Mesenchymal stem cell (in vitro differentiated cells and primary cell): ENCODE data around the gene FRMPD4.

ENCODE experiments used
- DNase-seq: peaks from one replicate; pipeline ENCODE4 v3.0.0-alpha.2; 2013
- H2AFZ ChIP-seq: one replicate; pipeline ENCODE4 v1.6.1; 2013; ENCODE audit warnings: low read depth, mild to moderate bottlenecking, control low read depth, inconsistent platforms, low read length, moderate library complexity
- H2AK5ac ChIP-seq: 2 replicates; pipeline ENCODE4 v1.6.1; 2013; ENCODE audit warnings: low read length, moderate library complexity, mild to moderate bottlenecking, inconsistent platforms; ENCODE audit not compliant: severe bottlenecking
- H2BK120ac ChIP-seq: one replicate; pipeline ENCODE4 v1.6.1; 2013; ENCODE audit warnings: low read depth, mild to moderate bottlenecking, inconsistent platforms, low read length, moderate library complexity
- H2BK12ac ChIP-seq, 2 experiments: one replicate each; pipeline ENCODE4 v1.6.1; 2013; ENCODE audit warnings: inconsistent platforms in 2 of 2, low read length in 2 of 2, mild to moderate bottlenecking in 2 of 2, moderate library complexity in 2 of 2, control low read depth in 1 of 2
- H2BK15ac ChIP-seq: one replicate; pipeline ENCODE4 v1.6.1; 2013; ENCODE audit warnings: mild to moderate bottlenecking, low read depth, inconsistent platforms; ENCODE audit not compliant: poor library complexity, severe bottlenecking
- H2BK5ac ChIP-seq: 2 replicates; pipeline ENCODE4 v1.6.1; 2013; ENCODE audit warnings: low read depth, mild to moderate bottlenecking, low read length, control low read depth, inconsistent platforms; ENCODE audit not compliant: poor library complexity, severe bottlenecking
- H3K14ac ChIP-seq, 2 experiments: one replicate each; pipeline ENCODE4 v1.6.1; 2013; ENCODE audit warnings: inconsistent platforms in 2 of 2, low read length in 2 of 2, control low read depth in 1 of 2, mild to moderate bottlenecking in 1 of 2, moderate library complexity in 1 of 2
- H3K18ac ChIP-seq, 2 experiments: one replicate each; pipeline ENCODE4 v1.6.1; 2013; ENCODE audit warnings: inconsistent platforms in 2 of 2, low read length in 2 of 2, control low read depth in 1 of 2, low read depth in 1 of 2, mild to moderate bottlenecking in 1 of 2
- H3K23ac ChIP-seq, 2 experiments: one replicate each; pipeline ENCODE4 v1.6.1; 2013; ENCODE audit warnings: inconsistent platforms in 2 of 2, low read length in 2 of 2, mild to moderate bottlenecking in 2 of 2, moderate library complexity in 2 of 2, control low read depth in 1 of 2
- H3K27ac ChIP-seq: 2 replicates; pipeline ENCODE4 v1.5.1; 2013; ENCODE audit warnings: mild to moderate bottlenecking, moderate library complexity, low read length, control low read depth, inconsistent platforms; ENCODE audit not compliant: poor library complexity, severe bottlenecking
- H3K27me3 ChIP-seq, 2 experiments: 2 replicates each; pipeline versions ENCODE4 v1.6.1 to v1.7.0; 2013; ENCODE audit warnings: low read length in 2 of 2, mild to moderate bottlenecking in 2 of 2, moderate library complexity in 2 of 2, control low read depth in 1 of 2, inconsistent platforms in 1 of 2; ENCODE audit not compliant: control insufficient read depth in 1 of 2, insufficient read depth in 1 of 2
- H3K36me3 ChIP-seq, 2 experiments: 2 replicates each; pipeline versions ENCODE4 v1.6.1 to v1.7.0; 2013; ENCODE audit warnings: low read length in 2 of 2, control low read depth in 1 of 2, inconsistent platforms in 1 of 2, low read depth in 1 of 2, mild to moderate bottlenecking in 1 of 2; ENCODE audit not compliant: insufficient read depth in 2 of 2, control insufficient read depth in 1 of 2
- H3K4ac ChIP-seq, 2 experiments: one replicate each; pipeline ENCODE4 v1.6.1; 2013; ENCODE audit warnings: inconsistent platforms in 2 of 2, low read length in 2 of 2, mild to moderate bottlenecking in 2 of 2, moderate library complexity in 2 of 2, control low read depth in 1 of 2, low read depth in 1 of 2
- H3K4me1 ChIP-seq: 2 replicates; pipeline ENCODE4 v1.6.1; 2013; ENCODE audit warnings: low read depth, low read length, control low read depth; ENCODE audit not compliant: control insufficient read depth, insufficient read depth
- H3K4me2 ChIP-seq: 2 replicates; pipeline ENCODE4 v1.6.1; 2013; ENCODE audit warnings: low read length, mild to moderate bottlenecking, inconsistent platforms; ENCODE audit not compliant: poor library complexity, severe bottlenecking
- H3K4me3 ChIP-seq, 2 experiments: 2 replicates each; pipeline versions ENCODE4 v1.5.1 to v1.7.0; 2013; ENCODE audit warnings: low read length in 2 of 2, mild to moderate bottlenecking in 2 of 2, control low read depth in 1 of 2, low read depth in 1 of 2; ENCODE audit not compliant: insufficient read depth in 1 of 2
- H3K79me1 ChIP-seq: replicated peaks from 2 replicates; pipeline ENCODE4 v1.6.1; 2013; ENCODE audit warnings: mild to moderate bottlenecking, control low read depth, low read length, inconsistent platforms; ENCODE audit not compliant: poor library complexity, severe bottlenecking
- H3K9ac ChIP-seq: 2 replicates; pipeline ENCODE4 v1.7.0; 2013; ENCODE audit warnings: mild to moderate bottlenecking, low read length, moderate library complexity
- H3K9me3 ChIP-seq: 2 replicates; pipeline ENCODE4 v1.7.0; 2013; ENCODE audit warnings: mild to moderate bottlenecking, low read length; ENCODE audit not compliant: control insufficient read depth
- H4K8ac ChIP-seq: one replicate; pipeline ENCODE4 v1.6.1; 2013; ENCODE audit warnings: inconsistent platforms, mild to moderate bottlenecking, low read length, moderate library complexity
- H4K91ac ChIP-seq: one replicate; pipeline ENCODE4 v1.6.1; 2013; ENCODE audit warnings: mild to moderate bottlenecking, low read length, inconsistent platforms
- WGBS: methylation state at CpG from one replicate; pipeline ENCODE4 v1.1.7; 2013; ENCODE audit warnings: mixed read lengths; 5-methylcytosine and 5-hydroxymethylcytosine counted together

Gene FRMPD4

DNA sequence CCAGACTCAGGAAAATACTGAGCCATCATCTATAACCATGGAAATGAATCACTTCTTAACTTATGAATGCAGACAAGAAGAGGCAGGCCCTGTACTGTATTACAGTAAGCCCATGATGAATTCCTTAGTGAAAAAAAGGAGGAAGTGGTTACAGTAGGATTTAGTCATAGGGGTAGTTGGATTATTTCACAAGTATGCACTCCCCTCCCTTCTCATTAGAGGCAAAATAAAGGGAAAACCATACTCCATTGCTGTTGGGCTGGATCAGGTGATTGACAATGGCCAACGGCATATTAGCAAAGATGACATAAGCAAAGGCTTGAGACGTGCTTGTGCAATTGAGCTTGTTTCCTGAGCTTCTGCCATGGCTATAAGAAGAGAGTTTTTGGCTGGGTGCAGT lies 471.8 kb downstream of the FRMPD4 start:
- Histone ChIP-seq H3K23ac (no peak overlapping the region), H3K4me3 (no peak overlapping the region), H4K91ac (no peak overlapping the region), H3K14ac (no peak overlapping the region), H2BK12ac (no peak overlapping the region), H3K4ac (no peak overlapping the region), H2AK5ac (no peak overlapping the region), H2BK15ac (no peak overlapping the region), H3K18ac (no peak overlapping the region), H3K36me3 (no peaks in the 10 kb centered on the region), H3K79me1 (no peaks in the 10 kb centered on the region), H3K4me2 (no peak overlapping the region), H2BK5ac (no peak overlapping the region), H2BK120ac (no peak overlapping the region), H3K27ac (no peak overlapping the region), H3K9ac (no peak overlapping the region), H3K27me3 (no peaks in the 10 kb centered on the region), H3K4me1 (no peaks in the 10 kb centered on the region), H4K8ac (no peak overlapping the region), H3K9me3 (no peaks in the 10 kb centered on the region), H2AFZ (no peak overlapping the region)
- WGBS: 78% methylated on average over 2 of the region's 2 CpGs
- no peak for DNase-seq

DNA sequence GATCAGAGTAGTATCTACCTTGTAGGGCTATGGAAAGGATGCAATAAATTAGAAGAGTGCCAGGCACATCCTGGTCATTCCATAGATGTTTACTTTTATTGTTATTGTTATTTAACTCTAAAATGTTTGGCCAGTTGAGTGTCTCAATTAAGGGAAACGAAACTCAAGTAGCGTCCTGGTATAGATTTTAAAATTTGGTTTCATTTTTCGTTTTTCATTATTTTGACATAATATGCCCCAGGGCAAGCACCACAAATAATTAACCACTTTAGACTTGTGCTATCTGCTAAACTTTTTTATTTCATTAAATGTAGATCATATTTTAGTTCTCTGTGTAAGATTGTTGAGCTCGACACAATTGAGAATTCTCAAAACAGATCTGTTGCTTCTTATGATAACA lies 473.2 kb downstream of the FRMPD4 start:
- Histone ChIP-seq H2AFZ (no peak overlapping the region), H3K18ac (no peak overlapping the region), H3K27me3 (no peaks in the 10 kb centered on the region), H4K8ac (no peak overlapping the region), H3K36me3 (no peaks in the 10 kb centered on the region), H2BK120ac (no peak overlapping the region), H2BK15ac (no peak overlapping the region), H4K91ac (no peak overlapping the region), H3K9me3 (no peaks in the 10 kb centered on the region), H3K79me1 (no peaks in the 10 kb centered on the region), H2BK5ac (no peak overlapping the region), H2AK5ac (no peak overlapping the region), H3K23ac (no peak overlapping the region), H3K4ac (no peak overlapping the region), H3K4me1 (no peaks in the 10 kb centered on the region), H3K14ac (no peak overlapping the region), H2BK12ac (no peak overlapping the region), H3K9ac (no peak overlapping the region), H3K4me3 (no peak overlapping the region), H3K27ac (no peak overlapping the region), H3K4me2 (no peak overlapping the region)
- no peak for DNase-seq
- no CpG with 5 or more reads among the region's 4 CpGs for WGBS

DNA sequence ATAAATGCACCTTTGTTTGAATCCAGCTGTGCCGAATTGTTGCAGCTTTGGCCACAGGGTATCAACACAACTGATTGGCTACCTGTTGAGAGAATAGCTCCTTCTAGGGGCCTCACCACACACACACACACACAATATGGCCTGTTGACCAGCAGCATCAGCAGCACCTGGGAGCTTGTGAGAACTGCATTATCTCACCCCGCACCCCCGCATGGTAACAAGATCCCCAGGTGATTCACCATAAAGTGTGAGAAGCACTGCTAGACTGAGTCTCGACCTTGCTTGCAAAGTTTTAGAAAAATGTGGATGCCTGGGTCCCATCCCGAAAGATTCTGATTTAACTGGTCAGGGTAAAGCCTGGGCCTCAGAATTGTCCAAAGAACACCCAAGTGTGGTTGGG lies 476.0 kb downstream of the FRMPD4 start:
- no peak overlapping the region for H2BK120ac ChIP-seq
- H3K4me2 ChIP-seq: no peak overlapping the region
- no peak overlapping the region for H3K4ac ChIP-seq
- no peak overlapping the region for H2BK12ac ChIP-seq
- H3K4me1 ChIP-seq: no peaks in the 10 kb centered on the region
- no peaks in the 10 kb centered on the region for H3K36me3 ChIP-seq
- no peak overlapping the region for H3K14ac ChIP-seq
- H3K27ac ChIP-seq: no peak overlapping the region
- no peak overlapping the region for H2AK5ac ChIP-seq
- no peak overlapping the region for H3K18ac ChIP-seq
- no peak overlapping the region for H3K23ac ChIP-seq
- no peaks in the 10 kb centered on the region for H3K27me3 ChIP-seq
- H3K9ac ChIP-seq: no peak overlapping the region
- 80% methylated on average over 5 of the region's 5 CpGs for WGBS
- H2BK5ac ChIP-seq: no peak overlapping the region
- no peak overlapping the region for H2AFZ ChIP-seq
- H4K8ac ChIP-seq: no peak overlapping the region
- H2BK15ac ChIP-seq: no peak overlapping the region
- DNase-seq: no peak
- no peaks in the 10 kb centered on the region for H3K79me1 ChIP-seq
- no peaks in the 10 kb centered on the region for H3K9me3 ChIP-seq
- H3K4me3 ChIP-seq: no peak overlapping the region
- no peak overlapping the region for H4K91ac ChIP-seq

DNA sequence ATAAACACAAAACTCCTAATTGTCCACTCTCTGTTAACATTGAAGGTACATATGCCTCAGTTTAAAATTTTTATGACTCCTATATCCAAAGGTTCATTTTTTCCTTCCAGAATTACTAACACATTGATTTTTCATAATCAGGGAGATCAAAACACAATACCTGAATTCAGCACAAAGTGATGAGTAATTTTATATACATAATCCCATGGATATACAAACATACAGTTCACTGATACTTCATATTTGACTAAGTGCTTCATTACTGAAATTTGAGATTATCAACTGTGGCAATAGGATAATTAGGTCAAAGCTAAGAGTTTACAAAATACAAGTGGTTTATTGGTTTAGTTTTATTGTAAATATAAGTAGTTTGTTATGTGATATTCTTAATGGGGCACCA lies 476.8 kb downstream of the FRMPD4 start:
- Histone ChIP-seq H2AK5ac (no peak overlapping the region), H3K79me1 (no peaks in the 10 kb centered on the region), H3K36me3 (no peaks in the 10 kb centered on the region), H3K14ac (no peak overlapping the region), H3K4ac (no peak overlapping the region), H3K4me2 (no peak overlapping the region), H4K8ac (no peak overlapping the region), H3K4me3 (no peak overlapping the region), H2BK120ac (no peak overlapping the region), H3K9me3 (peaks cover under 1% of the 10 kb centered on the region), H2BK15ac (no peak overlapping the region), H2BK5ac (no peak overlapping the region), H3K27ac (no peak overlapping the region), H3K23ac (no peak overlapping the region), H2AFZ (no peak overlapping the region), H3K18ac (no peak overlapping the region), H2BK12ac (no peak overlapping the region), H3K27me3 (no peaks in the 10 kb centered on the region), H3K9ac (no peak overlapping the region), H3K4me1 (no peaks in the 10 kb centered on the region), H4K91ac (no peak overlapping the region)
- no peak for DNase-seq
